Measurements from ENCODE around the gene CNPPD1.

Gene CNPPD1

GRCh38 chr2:219178377-219179175, 1.9 kb upstream of the CNPPD1 start:
- TF ChIP-seq, protein P1, sequence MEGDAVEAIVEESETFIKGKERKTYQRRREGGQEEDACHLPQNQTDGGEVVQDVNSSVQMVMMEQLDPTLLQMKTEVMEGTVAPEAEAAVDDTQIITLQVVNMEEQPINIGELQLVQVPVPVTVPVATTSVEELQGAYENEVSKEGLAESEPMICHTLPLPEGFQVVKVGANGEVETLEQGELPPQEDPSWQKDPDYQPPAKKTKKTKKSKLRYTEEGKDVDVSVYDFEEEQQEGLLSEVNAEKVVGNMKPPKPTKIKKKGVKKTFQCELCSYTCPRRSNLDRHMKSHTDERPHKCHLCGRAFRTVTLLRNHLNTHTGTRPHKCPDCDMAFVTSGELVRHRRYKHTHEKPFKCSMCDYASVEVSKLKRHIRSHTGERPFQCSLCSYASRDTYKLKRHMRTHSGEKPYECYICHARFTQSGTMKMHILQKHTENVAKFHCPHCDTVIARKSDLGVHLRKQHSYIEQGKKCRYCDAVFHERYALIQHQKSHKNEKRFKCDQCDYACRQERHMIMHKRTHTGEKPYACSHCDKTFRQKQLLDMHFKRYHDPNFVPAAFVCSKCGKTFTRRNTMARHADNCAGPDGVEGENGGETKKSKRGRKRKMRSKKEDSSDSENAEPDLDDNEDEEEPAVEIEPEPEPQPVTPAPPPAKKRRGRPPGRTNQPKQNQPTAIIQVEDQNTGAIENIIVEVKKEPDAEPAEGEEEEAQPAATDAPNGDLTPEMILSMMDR (IDR thresholded peaks at IDR 0.05; ENCODE audit: extremely low read depth, insufficient read depth, missing control alignments): no peak
- peak; percentile 48 for DNase-seq (ENCODE audit: low spot score)
- in situ Hi-C loops (cut with MboI; ENCODE audit: low pct_unique_long_range_greater_than_20kb, low sequenced_read_pairs, unreplicated experiment): loop anchor here (10.0 kb wide), 1 partner anchor 116 kb away; no protein-coding TSS in a partner anchor

DNA sequence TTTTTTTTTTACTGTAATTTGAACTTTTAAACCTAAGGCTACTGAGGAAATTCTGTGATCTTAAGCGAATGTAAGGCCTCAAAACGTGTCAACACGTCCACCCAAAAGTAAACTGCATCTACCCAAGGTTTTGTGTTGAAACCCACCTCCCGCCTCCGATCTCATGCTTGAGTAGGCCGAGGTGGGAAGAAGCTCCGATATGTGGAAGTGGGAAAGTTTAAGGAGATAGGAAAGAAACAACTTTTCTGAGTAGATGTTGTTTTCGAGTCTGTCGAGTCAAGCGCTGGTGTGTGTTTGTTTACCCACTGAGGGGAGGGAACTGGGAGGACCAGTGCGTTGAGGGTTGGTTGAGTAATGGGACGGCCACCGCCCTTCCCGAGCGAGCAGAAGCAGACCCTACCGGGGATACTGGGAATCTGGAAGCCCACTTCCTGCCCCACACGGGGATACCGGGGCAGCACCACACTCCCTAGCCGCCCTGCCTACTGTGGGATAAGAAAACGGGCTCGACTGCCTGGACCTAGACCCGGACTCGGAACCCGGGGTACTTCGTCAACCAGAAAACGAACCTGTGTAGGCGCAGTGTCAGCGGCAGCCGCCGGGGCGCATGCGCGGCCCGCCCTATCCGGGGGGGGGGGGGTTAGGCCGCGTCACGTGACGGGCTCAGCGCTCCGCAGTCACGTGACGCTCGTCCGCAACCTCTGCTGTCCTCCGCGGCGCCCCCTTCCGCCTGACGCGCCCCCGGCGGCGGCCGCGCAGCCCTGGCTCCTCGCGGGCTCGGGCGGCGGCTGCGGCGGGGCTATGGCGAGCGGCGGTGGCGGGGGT, 1.0 kb upstream of the CNPPD1 start, which contains the start of gene RETREG2:
Gene RETREG2 (plus strand): TSS at position 724 of the 825 bp plus-strand sequence. CDS start 78 bp downstream, at position 802.
- DNase-seq (ENCODE audit: low spot score): peak; percentile 99
- TF ChIP-seq, protein P1 (IDR thresholded peaks at IDR 0.05; ENCODE audit: extremely low read depth, insufficient read depth, missing control alignments): peak; percentile 64
- in situ Hi-C loops (cut with MboI; ENCODE audit: low pct_unique_long_range_greater_than_20kb, low sequenced_read_pairs, unreplicated experiment): loop anchor here (10.0 kb wide), 1 partner anchor 117 kb away; no protein-coding TSS in a partner anchor

DNA sequence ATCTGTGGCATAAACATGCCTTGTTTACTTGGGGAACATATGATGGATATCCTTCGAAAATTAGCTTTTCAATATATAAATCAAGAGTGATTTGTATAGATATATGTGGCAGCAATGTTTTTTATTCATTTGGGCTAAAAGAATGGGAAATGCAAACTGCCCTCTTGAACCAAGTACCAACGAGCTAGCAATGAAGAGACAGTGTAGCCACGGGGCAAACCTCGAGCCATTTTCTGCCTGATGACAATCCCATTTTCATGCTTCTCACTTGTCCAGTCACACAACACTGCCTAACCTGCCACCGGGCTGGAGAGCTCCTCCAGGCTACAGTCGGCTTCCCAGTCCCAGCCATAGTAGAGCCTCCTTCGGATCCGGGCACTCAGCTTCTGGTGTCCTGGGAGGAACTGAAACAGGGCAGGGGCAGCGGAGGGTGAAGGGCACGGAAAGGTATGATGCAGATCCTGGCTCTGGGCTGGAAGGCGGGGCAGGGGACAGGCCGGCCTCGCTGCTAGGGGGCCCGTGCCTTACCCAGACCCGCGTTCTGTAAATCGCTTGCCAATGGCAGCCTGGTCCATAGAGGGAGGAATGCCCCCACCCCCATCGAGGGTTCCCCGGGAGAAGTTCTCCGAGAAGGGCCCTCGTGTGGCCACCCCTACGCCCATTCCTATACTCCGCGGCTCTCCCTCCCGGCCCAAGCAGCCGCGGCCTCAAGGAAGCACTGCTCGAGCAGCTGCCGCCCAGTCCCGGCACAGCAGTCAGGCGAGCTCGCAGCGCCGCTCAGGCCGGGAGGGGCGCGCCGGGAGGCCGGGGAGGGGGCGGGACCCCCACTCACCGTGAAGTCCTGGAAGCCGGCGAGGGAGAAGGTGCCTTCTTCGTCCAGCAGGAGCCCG, 552 bp downstream of the CNPPD1 start:
- peak; percentile 37 for DNase-seq (ENCODE audit: low spot score)
- TF ChIP-seq, protein P1 (IDR thresholded peaks at IDR 0.05; ENCODE audit: extremely low read depth, insufficient read depth, missing control alignments): no peak
- in situ Hi-C loops (cut with MboI; ENCODE audit: low pct_unique_long_range_greater_than_20kb, low sequenced_read_pairs, unreplicated experiment): loop anchor here (10.0 kb wide), 1 partner anchor 119 kb away; no protein-coding TSS in a partner anchor

GRCh38 chr2:219175486-219175885, 1.2 kb downstream of the CNPPD1 start:
- TF ChIP-seq, protein P1 (IDR thresholded peaks at IDR 0.05; ENCODE audit: extremely low read depth, insufficient read depth, missing control alignments): no peak
- no peak for DNase-seq (ENCODE audit: low spot score)
- in situ Hi-C loops (cut with MboI; ENCODE audit: low pct_unique_long_range_greater_than_20kb, low sequenced_read_pairs, unreplicated experiment): loop anchor here (10.0 kb wide), 1 partner anchor 119 kb away; no protein-coding TSS in a partner anchor

DNA sequence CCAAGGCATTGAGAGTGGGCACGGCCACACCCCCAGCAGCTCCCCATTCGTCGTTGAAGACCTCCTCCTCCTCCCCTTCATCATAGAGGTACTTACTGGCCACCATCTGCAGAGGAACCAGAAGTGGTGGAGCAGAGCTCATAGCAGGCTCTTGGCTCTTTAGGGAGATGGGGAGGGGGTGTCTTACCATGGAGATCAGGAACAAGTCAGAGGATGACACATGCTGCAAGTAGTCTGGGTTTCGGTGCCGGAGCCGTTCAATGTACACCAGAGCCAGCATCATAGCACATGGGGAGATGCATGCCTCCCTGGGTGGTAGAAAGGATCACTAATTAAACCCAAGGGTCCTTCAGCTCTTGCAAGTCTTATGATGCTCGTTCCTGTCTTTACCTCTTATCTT, 1.9 kb downstream of the CNPPD1 start:
- DNase-seq (ENCODE audit: low spot score): no peak
- in situ Hi-C loops (cut with MboI; ENCODE audit: low pct_unique_long_range_greater_than_20kb, low sequenced_read_pairs, unreplicated experiment): loop anchor here (5.0 to 10.0 kb wide), 2 partner anchors 32 to 120 kb away; partner anchors contain the start of gene ZFAND2B
- TF ChIP-seq, protein P1 (IDR thresholded peaks at IDR 0.05; ENCODE audit: extremely low read depth, insufficient read depth, missing control alignments): no peak
